GM23248 (cell line): ENCODE data around the gene ELP6.

ENCODE experiments used
- EZH2 ChIP-seq: fragments of 200-600 bp; sonication (generic); IDR thresholded peaks from 2 replicates; pipeline ENCODE4 v1.6.1; 2018; ENCODE audit warnings: antibody characterized with exemption, mild to moderate bottlenecking; ENCODE audit not compliant: insufficient read depth, poor library complexity, severe bottlenecking
- EZH2phosphoT487 ChIP-seq: fragments of 200-600 bp; sonication (generic); IDR thresholded peaks from 2 replicates; pipeline ENCODE4 v1.6.1; 2018; ENCODE audit warnings: antibody characterized with exemption, moderate library complexity, mild to moderate bottlenecking, low read depth; ENCODE audit not compliant: insufficient read depth

DNA sequence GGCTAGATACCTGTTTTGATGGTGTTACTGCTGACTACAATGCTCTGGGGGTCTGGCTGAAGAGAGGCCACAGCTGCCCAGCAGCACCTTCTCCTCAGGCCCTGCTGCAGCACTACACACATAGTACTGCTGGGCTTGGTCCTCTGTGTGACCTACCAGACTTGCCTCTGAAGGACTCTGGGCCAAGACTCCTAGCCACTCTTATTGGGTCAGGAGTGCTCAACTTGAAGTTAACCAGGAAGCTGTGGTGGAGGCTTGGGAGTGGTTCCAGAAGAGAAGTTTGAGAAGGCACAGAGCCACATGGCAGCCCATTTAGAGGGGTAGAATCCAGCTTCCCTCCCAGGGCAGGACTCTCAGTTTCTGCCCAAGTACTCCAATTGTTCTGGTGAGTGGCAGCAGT lies 16.6 kb downstream of the ELP6 start:
- TF ChIP-seq EZH2phosphoT487 (no peak), EZH2 (no peak)
